Endothelial cell (in vitro differentiated cells): Measurements from ENCODE around the gene METAP1D. TPM values are rescaled to one million over a fixed set of nuclear protein-coding genes. Genes with fewer than 3 reads are reported as not detected.

ENCODE experiments used
- DNase-seq: peaks from one replicate; pipeline ENCODE4 v3.0.0; 2021; ENCODE audit warnings: low spot score
- H3K27ac Mint-ChIP-seq: one replicate; pipeline ENCODE4 v1.8.0; 2021; ENCODE audit warnings: mixed read lengths, inconsistent platforms; ENCODE audit not compliant: unreplicated experiment
- H3K27me3 Mint-ChIP-seq: one replicate; pipeline ENCODE4 v1.8.0; 2021; ENCODE audit warnings: mild to moderate bottlenecking, moderate library complexity, mixed read lengths, inconsistent platforms; ENCODE audit not compliant: unreplicated experiment
- H3K36me3 Mint-ChIP-seq: one replicate; pipeline ENCODE4 v1.8.0; 2021; ENCODE audit warnings: mild to moderate bottlenecking, low read depth, mixed read lengths, inconsistent platforms; ENCODE audit not compliant: unreplicated experiment
- H3K4me1 Mint-ChIP-seq: one replicate; pipeline ENCODE4 v1.8.0; 2021; ENCODE audit warnings: mild to moderate bottlenecking, mixed read lengths, inconsistent platforms; ENCODE audit not compliant: unreplicated experiment
- H3K4me3 Mint-ChIP-seq: one replicate; pipeline ENCODE4 v1.8.0; 2021; ENCODE audit warnings: mild to moderate bottlenecking, mixed read lengths, inconsistent platforms; ENCODE audit not compliant: unreplicated experiment
- H3K9me3 Mint-ChIP-seq: one replicate; pipeline ENCODE4 v1.8.0; 2021; ENCODE audit warnings: mixed read lengths, inconsistent platforms; ENCODE audit not compliant: unreplicated experiment
- total RNA-seq: library from RNA; stranded (reverse); fragmentation: NEBNext Ultra II Directional; extraction: Animal tissue kit (Norgen Biotek cat#: 25700); gene quantifications from one replicate; pipeline ENCODE4 v1.2.1, GENCODE V29; 2021; ENCODE audit not compliant: unreplicated experiment
- TF ChIP-seq, protein P1 (sequence below): fragments of 200-600 bp; sonication (generic); IDR thresholded peaks from one replicate; pipeline ENCODE4 v1.5.0; 2021; ENCODE audit warnings: antibody characterized with exemption; ENCODE audit not compliant: unreplicated experiment

METAP1D gene
- total RNA-seq, 1 donor from 2014 or later, result 3.6 TPM

DNA sequence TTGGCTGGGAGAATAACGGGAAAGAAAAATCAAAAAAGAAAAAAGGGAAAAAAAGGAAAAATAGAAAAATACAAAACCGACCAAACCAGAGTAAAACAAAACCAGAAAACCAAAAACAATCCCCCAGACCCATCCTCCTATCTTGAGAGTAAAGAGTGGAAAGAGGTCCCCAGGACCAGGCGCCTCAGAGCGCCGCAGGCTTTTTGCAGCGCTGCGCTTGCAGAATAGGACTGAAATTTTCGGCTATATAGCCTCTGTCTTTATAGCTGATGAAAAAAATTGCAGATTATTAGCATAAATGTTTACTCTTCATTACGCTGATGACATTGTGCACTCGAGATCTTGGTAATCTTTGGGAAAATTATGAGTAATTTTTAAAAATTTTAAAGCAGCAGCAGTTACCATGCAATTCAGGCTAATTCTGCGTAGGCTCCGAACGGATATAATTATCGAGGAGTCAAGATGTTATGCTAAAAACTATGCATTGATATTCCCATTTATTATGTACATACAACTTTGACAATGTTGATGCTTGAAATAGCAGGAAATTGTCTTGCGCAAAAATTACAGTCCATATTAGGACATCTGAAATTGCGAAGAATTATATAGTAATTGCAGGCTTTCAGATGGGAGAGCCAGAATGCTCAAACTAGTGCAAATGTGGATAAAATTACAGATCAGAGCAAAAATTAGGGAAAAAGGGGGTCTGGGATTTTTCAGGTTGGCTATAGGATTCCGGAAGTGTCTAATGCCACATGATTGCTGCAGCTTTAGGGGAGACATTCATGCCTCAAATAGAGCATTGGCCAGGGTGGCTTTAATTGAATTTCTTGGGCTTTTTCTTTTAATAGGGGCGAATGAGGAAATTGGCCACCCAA lies 93.9 kb downstream of the METAP1D start:
- Mint-ChIP-seq H3K9me3 (no peaks in the 10 kb centered on the region), H3K4me3 (peak overlapping the region; percentile 85), H3K27me3 (peaks cover 45% of the 10 kb centered on the region), H3K36me3 (peaks cover 11% of the 10 kb centered on the region), H3K4me1 (peaks cover 22% of the 10 kb centered on the region), H3K27ac (peak overlapping the region; percentile 45)
- TF ChIP-seq, protein P1, sequence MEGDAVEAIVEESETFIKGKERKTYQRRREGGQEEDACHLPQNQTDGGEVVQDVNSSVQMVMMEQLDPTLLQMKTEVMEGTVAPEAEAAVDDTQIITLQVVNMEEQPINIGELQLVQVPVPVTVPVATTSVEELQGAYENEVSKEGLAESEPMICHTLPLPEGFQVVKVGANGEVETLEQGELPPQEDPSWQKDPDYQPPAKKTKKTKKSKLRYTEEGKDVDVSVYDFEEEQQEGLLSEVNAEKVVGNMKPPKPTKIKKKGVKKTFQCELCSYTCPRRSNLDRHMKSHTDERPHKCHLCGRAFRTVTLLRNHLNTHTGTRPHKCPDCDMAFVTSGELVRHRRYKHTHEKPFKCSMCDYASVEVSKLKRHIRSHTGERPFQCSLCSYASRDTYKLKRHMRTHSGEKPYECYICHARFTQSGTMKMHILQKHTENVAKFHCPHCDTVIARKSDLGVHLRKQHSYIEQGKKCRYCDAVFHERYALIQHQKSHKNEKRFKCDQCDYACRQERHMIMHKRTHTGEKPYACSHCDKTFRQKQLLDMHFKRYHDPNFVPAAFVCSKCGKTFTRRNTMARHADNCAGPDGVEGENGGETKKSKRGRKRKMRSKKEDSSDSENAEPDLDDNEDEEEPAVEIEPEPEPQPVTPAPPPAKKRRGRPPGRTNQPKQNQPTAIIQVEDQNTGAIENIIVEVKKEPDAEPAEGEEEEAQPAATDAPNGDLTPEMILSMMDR, result no peak
- DNase-seq, result no peak

GRCh38 chr2:172094294-172095145 lies 94.8 kb downstream of the METAP1D start:
- DNase-seq, result no peak
- peaks cover 44% of the 10 kb centered on the region for H3K27me3 Mint-ChIP-seq
- peaks cover 23% of the 10 kb centered on the region for H3K4me1 Mint-ChIP-seq
- TF ChIP-seq, protein P1, result no peak
- no peaks in the 10 kb centered on the region for H3K9me3 Mint-ChIP-seq
- H3K27ac Mint-ChIP-seq, result no peak overlapping the region
- H3K36me3 Mint-ChIP-seq, result peaks cover 7% of the 10 kb centered on the region
- H3K4me3 Mint-ChIP-seq, result peak overlapping the region; percentile 85

- Mint-ChIP-seq H3K4me1 (peaks cover 21% of the 10 kb centered on the region), H3K36me3 (peaks cover 7% of the 10 kb centered on the region), H3K9me3 (no peaks in the 10 kb centered on the region), H3K4me3 (peak overlapping the region; percentile 78), H3K27ac (no peak overlapping the region), H3K27me3 (peaks cover 44% of the 10 kb centered on the region)
- TF ChIP-seq, protein P1, result no peak
- no peak for DNase-seq
Observed at GRCh38 chr2:172095146-172095904, 95.6 kb downstream of the METAP1D start.

DNA sequence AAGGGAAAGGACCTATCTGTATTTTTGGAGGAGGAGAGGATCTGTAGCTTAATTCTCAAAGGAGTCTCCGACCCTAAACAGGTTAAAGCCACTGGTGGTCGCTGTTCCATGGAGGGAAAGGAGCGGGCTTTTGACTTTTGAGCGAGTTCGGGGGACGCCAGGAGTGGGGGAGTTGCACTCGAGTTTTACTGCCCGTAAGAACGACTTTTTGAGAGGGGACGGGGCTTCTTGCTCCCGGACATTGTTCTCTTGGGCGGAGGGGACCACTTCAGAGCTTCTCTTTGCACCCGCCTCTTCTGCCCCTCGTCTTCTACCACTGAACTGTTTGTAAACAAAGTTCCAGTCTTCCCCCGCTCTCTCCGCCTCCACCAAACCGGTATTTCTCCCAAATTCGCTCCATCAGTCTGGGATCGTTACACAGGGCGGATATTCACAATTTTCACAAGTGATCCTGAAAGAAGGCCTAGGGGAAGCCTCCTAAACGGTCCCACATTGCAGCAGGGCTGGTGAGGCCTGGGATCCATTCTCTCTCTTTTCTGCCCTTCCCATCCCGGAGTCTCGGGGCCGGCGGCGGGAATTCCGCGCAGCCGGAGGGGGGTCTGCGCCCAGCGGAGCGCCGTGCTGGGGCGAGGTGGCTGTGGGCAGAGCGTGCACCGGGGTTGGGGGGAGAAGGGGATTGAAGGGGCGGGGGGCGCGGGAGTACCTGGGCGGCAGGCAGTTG lies 96.3 kb downstream of the METAP1D start:
- Mint-ChIP-seq H3K27ac (no peak overlapping the region), H3K9me3 (no peaks in the 10 kb centered on the region), H3K36me3 (peaks cover 7% of the 10 kb centered on the region), H3K4me1 (peaks cover 23% of the 10 kb centered on the region), H3K4me3 (peak overlapping the region; percentile 78), H3K27me3 (peaks cover 47% of the 10 kb centered on the region)
- no peak for DNase-seq
- TF ChIP-seq, protein P1, result no peak
